Fibroblast of lung (primary cell): ENCODE results near the gene NHSL1. TPM values are rescaled to one million over a fixed set of nuclear protein-coding genes. Genes with fewer than 3 reads are reported as not detected.

Experiments used
- DNase-seq, 2 donors: peaks; one replicate each; pipeline versions ENCODE4 v3.0.0 to v3.0.0-alpha.2; 2010; ENCODE audit warnings: low read depth in 2 of 2
- H2AFZ ChIP-seq: 2 replicates; pipeline ENCODE4 v1.5.1; 2012; ENCODE audit warnings: low read length, control low read depth, inconsistent platforms
- H3K27ac ChIP-seq: 2 replicates; pipeline ENCODE4 v1.5.1; 2011; ENCODE audit warnings: low read length, control low read depth; ENCODE audit not compliant: insufficient read depth
- H3K27me3 ChIP-seq: 2 replicates; pipeline ENCODE4 v1.5.1; 2011; ENCODE audit warnings: mild to moderate bottlenecking, low read length; ENCODE audit not compliant: control insufficient read depth, insufficient read depth
- H3K36me3 ChIP-seq: 2 replicates; pipeline ENCODE4 v1.5.1; 2011; ENCODE audit warnings: low read length; ENCODE audit not compliant: control insufficient read depth, insufficient read depth
- H3K4me1 ChIP-seq: 2 replicates; pipeline ENCODE4 v1.5.1; 2011; ENCODE audit warnings: low read length; ENCODE audit not compliant: control insufficient read depth, insufficient read depth; ENCODE audit errors: extremely low read depth
- H3K4me2 ChIP-seq: 2 replicates; pipeline ENCODE4 v1.5.1; 2011; ENCODE audit warnings: low read length, control low read depth; ENCODE audit not compliant: insufficient read depth; ENCODE audit errors: extremely low read depth
- H3K4me3 ChIP-seq, 4 experiments: fragments of 200-600 bp in 1 of 4; sonication (generic) in 1 of 4; replicated peaks in 1 of 4; 2 replicates each; pipeline ENCODE4 v1.5.1; 2011 to 2016; ENCODE audit warnings: low read length in 4 of 4, low read depth in 3 of 4, mild to moderate bottlenecking in 3 of 4, control low read depth in 2 of 4, inconsistent platforms in 1 of 4, mixed read lengths in 1 of 4; ENCODE audit not compliant: insufficient read depth in 1 of 4; ENCODE audit errors: control extremely low read depth in 1 of 4
- H3K79me2 ChIP-seq: 2 replicates; pipeline ENCODE4 v1.5.1; 2012; ENCODE audit warnings: mild to moderate bottlenecking, low read length, inconsistent platforms; ENCODE audit not compliant: control insufficient read depth, insufficient read depth
- H3K9ac ChIP-seq: 2 replicates; pipeline ENCODE4 v1.5.1; 2011; ENCODE audit warnings: mild to moderate bottlenecking, low read length, control low read depth; ENCODE audit not compliant: insufficient read depth
- H3K9me3 ChIP-seq: 2 replicates; pipeline ENCODE4 v1.5.1; 2012; ENCODE audit warnings: low read depth, low read length; ENCODE audit not compliant: control insufficient read depth, insufficient read depth
- H4K20me1 ChIP-seq: 2 replicates; pipeline ENCODE4 v1.5.1; 2011; ENCODE audit warnings: low read length; ENCODE audit not compliant: control insufficient read depth, insufficient read depth; ENCODE audit errors: extremely low read depth
- CTCF ChIP-seq, 2 donors: IDR thresholded peaks in 1 of 2; conservative IDR thresholded peaks in 1 of 2; 1 replicate in 1 of 2; 2 replicates in 1 of 2; pipeline ENCODE4 v1.5.1; 2011 to 2012; ENCODE audit warnings: low read length in 2 of 2, control low read depth in 1 of 2, inconsistent platforms in 1 of 2, low read depth in 1 of 2, mild to moderate bottlenecking in 1 of 2
- EZH2 ChIP-seq: IDR thresholded peaks from 2 replicates; pipeline ENCODE4 v1.5.1; 2012; ENCODE audit warnings: low read length, control low read depth, mild to moderate bottlenecking; ENCODE audit errors: missing control alignments
- polyA plus RNA-seq, 2 donors: library from polyadenylated mRNA; depleted of rRNA in 1 of 2; stranded (reverse) in 1 of 2; unstranded in 1 of 2; fragments of >200 nt; gene quantifications; 2 replicates each; pipeline ENCODE4 v1.2.1, GENCODE V29; 2011 to 2012; ENCODE audit warnings: missing spikeins in 1 of 2
- total RNA-seq: library from RNA; depleted of rRNA; stranded (reverse); fragments of >200 nt; gene quantifications from 2 replicates; pipeline ENCODE4 v1.2.1, GENCODE V29; 2014

The NHSL1 gene
- total and polyA plus RNA-seq, 2 donors (not counting 1 experiment from before 2014, with no cell fraction given) = 9.5 to 10.6 TPM

- TF ChIP-seq EZH2 (no peak), CTCF (conservative IDR thresholded peaks at IDR 0.05 in 1 of 2, IDR thresholded peaks at IDR 0.05 in 1 of 2; ENCODE audit: low read depth in 1 of 2, low read length in 2 of 2) (no peak)
Measured at GRCh38 chr6:138415125-138415524, 84.2 kb downstream of the NHSL1 start.

GRCh38 chr6:138410972-138411880 is 88.1 kb downstream of the NHSL1 start:
- no peak overlapping the region for H2AFZ ChIP-seq
- H3K36me3 ChIP-seq = peaks cover 14% of the 10 kb centered on the region
- H3K9ac ChIP-seq = no peak overlapping the region
- no peaks in the 10 kb centered on the region for H3K9me3 ChIP-seq
- peaks cover 14% of the 10 kb centered on the region for H3K4me1 ChIP-seq
- peak overlapping the region; percentile 67 for H3K27ac ChIP-seq
- H3K27me3 ChIP-seq = no peaks in the 10 kb centered on the region
- DNase-seq = peak; percentile 41 to 67
- H3K4me3 ChIP-seq = no peak overlapping the region
- TF ChIP-seq CTCF (conservative IDR thresholded peaks at IDR 0.05 in 1 of 2, IDR thresholded peaks at IDR 0.05 in 1 of 2; ENCODE audit: low read depth in 1 of 2, low read length in 2 of 2) (no peak), EZH2 (no peak)
- no peaks in the 10 kb centered on the region for H3K79me2 ChIP-seq
- no peaks in the 10 kb centered on the region for H4K20me1 ChIP-seq
- H3K4me2 ChIP-seq = peak overlapping the region; percentile 44

More at GRCh38 chr6:138415125-138415524, 84.2 kb downstream of the NHSL1 start:
- Histone ChIP-seq H2AFZ (no peak overlapping the region), H3K4me1 (peaks cover 11% of the 10 kb centered on the region), H4K20me1 (no peaks in the 10 kb centered on the region), H3K9me3 (no peaks in the 10 kb centered on the region), H3K27ac (no peak overlapping the region), H3K4me2 (no peak overlapping the region), H3K9ac (no peak overlapping the region), H3K36me3 (peaks cover 6% of the 10 kb centered on the region), H3K27me3 (no peaks in the 10 kb centered on the region), H3K4me3 (no peak overlapping the region), H3K79me2 (no peaks in the 10 kb centered on the region)
- DNase-seq = no peak

- peak; percentile 32 to 84 for DNase-seq
- TF ChIP-seq EZH2 (no peak), CTCF (conservative IDR thresholded peaks at IDR 0.05 in 1 of 2, IDR thresholded peaks at IDR 0.05 in 1 of 2; ENCODE audit: low read depth in 1 of 2, low read length in 2 of 2) (no peak)
- no peaks in the 10 kb centered on the region for H3K9me3 ChIP-seq
- no peaks in the 10 kb centered on the region for H3K79me2 ChIP-seq
- H3K27ac ChIP-seq = peak overlapping the region; percentile 10
- H2AFZ ChIP-seq = no peak overlapping the region
- no peaks in the 10 kb centered on the region for H3K27me3 ChIP-seq
- no peaks in the 10 kb centered on the region for H4K20me1 ChIP-seq
- no peak overlapping the region for H3K4me2 ChIP-seq
- H3K4me1 ChIP-seq = peaks cover 14% of the 10 kb centered on the region
- no peak overlapping the region for H3K9ac ChIP-seq
- no peak overlapping the region for H3K4me3 ChIP-seq
- peaks cover 18% of the 10 kb centered on the region for H3K36me3 ChIP-seq
Measured at GRCh38 chr6:138410048-138410735, 89.1 kb downstream of the NHSL1 start.
